ENCODE data around the gene BCAR1.

BCAR1 gene

GRCh38 chr16:75198135-75198600 is 53.3 kb downstream of the BCAR1 start:
- DNase-seq, result no peak

DNA sequence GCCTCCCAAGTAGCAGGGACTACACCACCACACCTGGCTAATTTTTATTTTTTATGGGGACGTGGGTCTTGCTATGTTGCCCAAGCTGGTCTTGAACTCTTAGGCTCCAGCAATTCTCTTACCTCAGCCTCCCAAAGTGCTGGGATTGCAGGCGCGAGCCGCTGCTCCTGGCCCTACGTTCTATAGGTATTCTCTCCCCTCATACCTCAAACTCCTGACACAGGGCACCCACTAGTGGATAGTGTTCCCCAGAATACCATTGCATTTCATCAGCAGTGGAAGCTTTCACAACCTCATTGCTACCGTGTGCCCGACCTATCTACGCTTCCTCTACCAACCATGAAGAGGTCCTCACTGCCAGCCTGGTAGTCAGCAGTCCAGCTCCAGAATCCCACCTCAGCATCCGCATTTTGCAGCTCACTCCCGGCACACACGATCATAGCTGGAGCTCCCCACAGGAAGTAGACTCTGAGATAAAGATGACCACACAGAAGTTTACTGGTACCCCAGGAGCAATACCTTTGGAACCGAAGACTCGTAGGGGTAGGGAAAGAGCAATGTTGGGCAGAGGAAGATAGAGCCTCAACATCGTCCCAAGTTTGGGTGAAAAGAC is 53.8 kb downstream of the BCAR1 start:
- DNase-seq, result no peak

DNA sequence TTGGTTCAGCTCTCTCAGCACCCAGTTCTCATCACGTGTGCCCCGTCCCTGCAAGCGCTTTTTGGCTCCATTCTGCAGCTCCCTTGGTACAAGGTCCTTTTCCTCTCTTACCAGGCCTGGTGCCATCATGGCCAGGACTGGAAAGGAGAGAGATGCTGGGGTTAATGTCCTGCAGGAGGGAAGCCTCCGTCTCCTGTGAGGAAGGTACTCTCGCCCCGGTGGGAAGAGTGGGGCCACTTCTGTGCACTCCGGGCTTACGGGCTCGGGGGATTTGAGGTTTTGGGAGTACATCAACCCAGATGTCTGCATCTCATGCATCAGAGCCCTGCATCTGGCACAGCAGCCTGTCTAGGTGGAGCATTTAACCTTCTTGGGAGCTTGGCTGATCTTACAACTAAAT is 54.6 kb downstream of the BCAR1 start:
- DNase-seq, result no peak

DNA sequence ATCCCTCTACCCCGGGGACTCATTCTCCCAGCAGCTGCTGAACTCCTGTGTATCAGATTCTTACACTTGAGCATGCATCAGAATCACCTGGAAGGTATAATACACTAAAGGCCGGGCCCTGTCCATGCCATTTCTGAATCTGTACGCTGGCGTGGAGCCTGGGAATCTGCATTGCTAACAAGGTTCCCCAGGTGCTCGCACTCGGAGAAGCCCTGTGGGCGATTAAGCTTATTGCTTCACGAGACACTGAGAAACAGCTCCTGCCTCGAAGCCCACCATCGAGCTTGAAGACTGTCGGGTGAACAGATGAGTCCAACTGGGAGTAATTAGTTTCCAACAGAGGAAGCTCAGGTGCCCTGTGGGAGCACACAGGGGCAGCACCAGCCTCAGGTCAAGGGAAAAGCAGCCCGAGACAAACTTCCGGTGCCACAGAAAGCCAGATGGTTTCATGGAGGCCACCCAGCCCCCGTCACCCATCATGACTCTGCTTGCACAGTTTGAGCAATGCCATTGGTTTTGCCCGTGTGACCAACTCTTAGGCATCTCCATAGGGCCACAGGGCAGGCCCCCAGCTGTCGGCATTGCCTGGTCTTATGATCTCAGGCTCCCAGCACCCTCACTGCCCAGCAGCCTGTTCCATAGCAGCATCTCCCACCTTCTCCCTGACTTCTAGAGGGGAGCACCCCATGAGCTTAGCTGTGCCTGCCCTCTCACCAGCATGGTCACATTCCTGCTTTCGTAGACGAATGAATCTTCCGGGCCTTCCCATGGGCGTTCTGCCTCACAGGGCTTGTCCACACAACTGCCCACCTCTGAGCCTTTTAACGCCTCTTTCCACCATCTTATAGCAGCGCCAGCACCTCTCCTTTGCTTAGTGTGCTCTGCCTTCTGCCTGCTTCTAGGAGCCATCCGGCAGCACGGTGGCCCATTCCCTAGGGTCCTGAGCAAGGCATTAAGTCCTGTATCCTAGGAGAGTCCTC is 55.3 kb downstream of the BCAR1 start:
- DNase-seq, result no peak

- no peak for DNase-seq
Measured at GRCh38 chr16:75193730-75194444, 57.5 kb downstream of the BCAR1 start.

- no peak for DNase-seq
Measured at GRCh38 chr16:75193265-75193650, 58.2 kb downstream of the BCAR1 start.

GRCh38 chr16:75192606-75193264 is 58.7 kb downstream of the BCAR1 start:
- no peak for DNase-seq

GRCh38 chr16:75189638-75190245 is 61.7 kb downstream of the BCAR1 start:
- no peak for DNase-seq

DNA sequence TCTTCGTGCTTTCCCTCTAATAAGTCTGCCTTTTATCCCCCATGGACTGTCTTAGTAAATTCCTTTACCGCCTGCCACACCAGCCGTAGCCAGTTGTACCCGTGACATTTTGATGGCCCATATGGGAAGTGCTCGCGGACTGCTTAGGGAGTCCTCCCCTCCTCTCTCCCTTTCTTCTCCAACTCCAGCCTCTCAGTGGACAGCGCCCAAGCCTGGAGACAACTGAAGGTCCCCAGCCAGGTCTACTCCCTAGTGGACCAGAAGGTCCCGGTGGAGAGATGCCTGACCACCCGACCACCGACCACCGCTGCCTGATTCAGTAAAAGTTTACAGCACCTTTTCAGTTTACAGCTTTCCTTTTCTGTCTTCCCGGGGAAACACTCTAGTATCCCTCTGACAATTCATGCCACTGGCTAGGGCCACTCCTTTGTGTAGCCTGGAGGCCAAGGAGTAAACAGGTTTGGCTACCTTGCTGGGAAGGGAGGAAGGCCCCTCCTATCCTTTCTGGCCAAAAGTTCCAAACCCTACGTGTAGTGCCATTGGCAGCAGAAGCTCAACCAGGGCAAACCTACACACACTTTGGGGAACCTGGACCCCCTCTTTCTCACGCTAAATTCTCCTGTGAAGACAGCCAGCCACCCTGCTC is 62.5 kb downstream of the BCAR1 start:
- no peak for DNase-seq

DNA sequence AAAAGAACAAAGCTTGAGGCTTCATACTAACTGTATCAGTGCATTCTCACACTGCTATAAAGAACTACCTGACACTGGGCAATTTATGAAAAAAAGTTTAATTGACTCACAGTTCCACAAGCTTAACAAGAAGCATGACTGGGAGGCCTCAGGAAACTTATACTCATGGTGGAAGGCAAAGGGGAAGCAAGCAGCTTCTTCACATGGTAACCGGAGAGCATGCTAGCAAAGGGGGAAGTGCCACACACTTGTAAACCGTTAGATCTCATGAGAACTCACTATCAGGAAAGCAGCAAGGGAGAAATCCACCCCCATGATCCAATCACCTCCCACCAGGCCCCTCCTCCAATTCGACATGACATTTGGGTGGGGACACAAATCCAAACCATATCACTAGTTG is 69.8 kb downstream of the BCAR1 start:
- no peak for DNase-seq

- DNase-seq, result no peak
Measured at GRCh38 chr16:75179208-75179607, 72.2 kb downstream of the BCAR1 start.
